ENCODE data around the gene COL20A1.

- TF ChIP-seq EZH2 (IDR thresholded peaks at IDR 0.05; ENCODE audit: low read length, missing control alignments) (no peak), CTCF (conservative IDR thresholded peaks at IDR 0.05 in 1 of 2, IDR thresholded peaks at IDR 0.05 in 1 of 2; ENCODE audit: low read depth in 1 of 2, low read length in 2 of 2) (no peak)
Measured at GRCh38 chr20:63292292-63292701, 689 bp upstream of the COL20A1 start.

Data from fibroblast of lung (primary cell).